NCI-H2029 (cell line): ENCODE results near the gene MED1.
A peak's percentile ranks its signal among the peaks of the same experiment; 100 is the strongest.
"Not testable (repeated sequence)": the region's sequence is repeated elsewhere in the genome, so short reads cannot be mapped to it uniquely, and the experiment has no call there.

Experiments
- DNase-seq: peaks from one replicate; lab custom pipeline; 2025; lab: John Stamatoyannopoulos, UW

Gene MED1

GRCh38 chr17:39410279-39410678 is 40.8 kb downstream of the MED1 start:
- DNase-seq, result no peak

DNA sequence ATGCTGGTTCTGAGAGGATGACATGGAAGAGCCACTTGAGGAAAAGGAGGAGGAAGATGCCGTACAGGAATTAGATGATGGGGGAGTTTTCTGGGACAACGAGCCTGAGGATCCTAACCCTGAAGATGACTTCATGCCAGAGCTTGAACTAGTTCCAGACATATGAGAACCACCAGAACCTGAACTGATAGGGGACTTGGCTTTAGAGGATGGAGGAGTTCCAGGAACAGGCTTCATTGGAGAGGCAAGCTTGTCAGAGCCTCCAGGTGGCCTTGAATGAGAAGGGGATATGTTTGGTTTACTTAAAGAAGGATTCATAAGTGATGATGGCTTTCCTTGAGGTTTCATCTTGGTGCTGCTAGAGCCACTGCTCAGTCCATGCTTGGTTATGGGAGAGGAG is 42.7 kb downstream of the MED1 start:
- no peak for DNase-seq

GRCh38 chr17:39406951-39407350 is 44.1 kb downstream of the MED1 start:
- DNase-seq, result no peak

GRCh38 chr17:39405436-39405835 is 45.6 kb downstream of the MED1 start:
- DNase-seq, result no peak

- DNase-seq, result no peak
Observed at GRCh38 chr17:39404542-39405378, 46.3 kb downstream of the MED1 start.

DNA sequence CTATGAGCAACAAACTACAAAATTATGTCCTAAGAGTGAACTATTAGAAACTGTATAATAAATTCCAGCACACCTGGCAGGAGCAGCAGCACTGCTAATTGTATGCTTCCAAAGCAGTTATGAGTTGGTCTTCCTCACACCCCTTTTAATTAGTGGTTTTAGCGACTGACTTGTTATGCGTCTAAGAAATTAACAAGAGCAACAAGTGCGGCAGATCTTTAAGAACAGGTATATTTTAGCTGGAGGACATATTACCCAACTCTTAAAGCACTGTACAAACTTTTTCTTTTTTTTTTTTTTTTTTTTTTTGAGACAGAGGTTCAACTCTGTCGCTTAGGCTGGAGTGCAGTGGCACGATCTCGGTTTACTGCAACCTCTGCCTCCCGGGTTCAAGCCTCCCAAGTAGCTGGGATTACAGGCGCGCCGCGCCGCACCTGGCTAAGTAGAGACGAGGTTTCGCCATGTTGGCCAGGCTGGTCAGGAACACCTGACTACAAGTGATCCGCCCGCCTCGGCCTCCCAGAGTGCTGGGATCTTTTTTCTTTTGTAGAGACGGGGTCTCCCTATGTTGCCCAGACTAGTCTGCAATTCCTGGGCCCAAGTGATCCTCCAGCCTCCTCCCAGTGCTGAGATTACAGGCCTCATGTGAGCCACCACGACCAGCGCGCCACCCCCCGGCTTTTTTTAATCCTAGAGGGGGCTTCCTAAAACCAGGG is 48.0 kb downstream of the MED1 start:
- DNase-seq, result no peak

DNA sequence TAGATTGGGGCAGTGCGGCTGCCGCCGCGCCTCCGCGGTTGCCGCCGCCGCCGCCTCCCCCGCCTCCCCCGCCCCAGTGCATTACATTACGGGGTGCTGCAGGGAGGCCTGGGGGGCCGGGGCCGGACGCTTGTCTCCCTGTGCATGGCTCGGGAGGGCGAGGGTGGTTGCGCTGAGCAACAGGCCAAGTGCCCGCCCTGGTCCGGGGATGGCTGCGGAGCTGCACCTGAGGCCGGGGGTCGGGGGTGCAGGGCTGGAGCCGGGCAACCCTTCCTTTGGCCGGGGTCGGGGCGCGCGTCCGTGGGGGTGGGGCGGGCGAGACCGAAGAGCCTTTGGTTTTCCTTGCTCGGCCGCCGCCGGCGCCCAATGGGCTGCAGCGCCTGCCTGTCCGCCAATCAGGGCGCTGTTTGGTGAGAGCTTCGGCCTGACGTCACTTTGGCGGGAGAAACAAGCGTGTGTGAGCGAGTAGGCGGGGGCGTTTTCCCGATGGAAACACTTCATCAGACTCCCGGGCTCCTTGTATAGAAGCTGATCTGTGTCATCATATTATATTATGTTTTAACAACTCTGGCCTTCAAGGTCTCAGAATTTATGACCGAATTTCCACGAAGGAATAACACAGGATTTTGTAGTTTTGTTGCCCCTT is 48.7 kb downstream of the MED1 start:
- DNase-seq, result peak; percentile 89

DNA sequence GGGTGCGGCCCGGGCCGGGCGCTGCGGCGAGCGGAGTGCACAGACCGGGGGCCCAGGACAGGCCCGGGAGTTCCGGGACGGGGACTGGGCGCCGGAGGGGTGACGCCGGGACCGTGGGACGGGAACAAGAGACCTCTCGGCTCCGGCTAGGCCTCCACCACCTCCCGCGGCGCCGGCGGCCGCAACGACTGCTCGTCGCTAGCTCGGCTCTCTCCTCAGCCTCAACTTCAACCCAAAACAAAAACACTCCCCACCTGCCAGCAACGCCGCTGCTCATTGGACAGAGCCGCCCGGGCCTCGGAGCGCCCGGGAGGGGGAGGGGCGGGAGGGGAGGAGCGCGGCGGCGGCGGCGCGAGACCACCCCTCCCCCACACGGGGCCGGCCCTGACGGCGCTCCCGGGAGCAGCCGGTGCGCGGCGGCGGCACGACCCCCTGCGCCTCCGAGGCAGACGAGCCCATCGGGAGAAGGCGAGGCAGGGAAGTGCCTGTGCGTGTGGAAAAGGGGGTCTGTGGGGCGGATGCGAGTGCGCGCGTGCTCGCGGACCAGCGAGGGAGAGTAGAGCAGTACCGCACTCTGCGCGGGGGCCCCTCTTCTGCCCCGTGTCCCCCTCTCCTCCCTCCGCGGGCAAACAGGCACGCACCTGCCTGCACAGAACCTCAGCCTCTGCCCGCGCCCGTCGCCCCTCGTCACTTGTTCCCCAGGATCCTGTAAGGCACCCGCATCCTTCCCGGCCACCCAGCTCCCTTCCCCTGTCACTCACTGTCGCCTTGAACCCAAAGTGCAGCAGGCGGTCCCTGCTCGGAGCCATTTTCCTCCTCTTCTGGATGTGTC is 49.4 kb downstream of the MED1 start, which contains the start of gene FBXL20:
FBXL20 (minus strand) TSS at position 215 of the 832 bp plus-strand sequence. CDS start 224 bp downstream, outside the sequence.
- peak; percentile 69 for DNase-seq

- no peak for DNase-seq
Observed at GRCh38 chr17:39400547-39401411, 50.3 kb downstream of the MED1 start.

DNA sequence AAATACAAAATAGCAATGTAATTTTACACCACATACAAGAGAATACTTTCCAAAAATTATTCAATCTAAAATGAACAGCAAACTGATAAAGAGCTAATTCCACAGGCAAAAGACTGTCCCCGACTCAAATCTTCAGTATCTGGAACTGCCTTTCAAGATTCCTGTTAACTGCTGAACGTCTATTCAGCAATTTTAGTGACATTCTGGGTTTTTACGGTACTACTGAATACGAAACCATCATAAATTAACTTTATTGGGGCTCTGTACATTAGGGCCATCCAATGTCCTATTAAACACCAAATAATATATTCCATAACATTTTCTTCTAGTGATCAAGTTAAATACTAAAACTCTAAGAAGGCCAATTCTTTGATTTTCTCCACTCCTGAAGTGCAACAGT is 51.3 kb downstream of the MED1 start:
- DNase-seq, result no peak

GRCh38 chr17:39393736-39394135 is 57.3 kb downstream of the MED1 start:
- no peak for DNase-seq

DNA sequence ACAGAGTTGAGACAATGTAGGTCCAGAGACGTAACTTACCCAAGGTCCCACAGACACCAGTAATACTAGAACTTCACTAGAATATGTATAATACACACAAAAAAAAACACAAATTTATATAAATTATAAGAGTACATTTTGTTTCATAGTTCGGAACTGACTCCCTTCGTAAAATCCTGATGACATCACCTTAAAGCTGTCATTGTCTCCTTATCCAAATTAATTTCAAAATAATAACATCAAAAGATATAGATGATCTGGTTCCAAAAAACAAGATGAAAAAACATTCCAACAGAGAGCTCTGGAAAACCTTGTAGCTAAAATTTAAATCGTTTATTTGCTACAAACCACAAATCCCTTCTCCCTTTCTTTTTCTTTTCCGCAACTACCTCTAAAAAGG is 59.6 kb downstream of the MED1 start:
- no peak for DNase-seq

GRCh38 chr17:39385040-39385439 is 66.0 kb downstream of the MED1 start:
- no peak for DNase-seq

DNA sequence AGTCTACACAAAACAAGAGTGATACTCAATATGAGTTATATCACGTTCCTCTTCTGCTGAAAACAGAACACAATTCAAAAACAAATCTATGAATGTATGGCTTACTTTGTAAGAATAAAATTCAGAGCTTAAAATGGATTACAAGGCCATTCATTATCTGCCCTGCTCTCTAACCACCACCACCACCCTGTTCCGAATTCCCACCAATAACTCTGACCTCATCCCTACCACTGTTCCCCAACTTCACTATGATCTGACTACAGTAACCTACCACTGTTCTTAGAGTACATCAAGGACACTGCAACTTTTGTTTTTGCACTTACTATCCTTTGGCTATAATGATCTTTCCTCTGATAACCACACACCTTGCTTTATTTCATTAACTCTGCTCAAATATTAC is 70.9 kb downstream of the MED1 start:
- no peak for DNase-seq

- DNase-seq, result no peak
Observed at GRCh38 chr17:39376434-39376833, 74.6 kb downstream of the MED1 start.

GRCh38 chr17:39367805-39368204 is 83.3 kb downstream of the MED1 start:
- DNase-seq, result not testable (repeated sequence)

- no peak for DNase-seq
Observed at GRCh38 chr17:39365872-39366271, 85.2 kb downstream of the MED1 start.

GRCh38 chr17:39365242-39365641 is 85.8 kb downstream of the MED1 start:
- no peak for DNase-seq

- DNase-seq, result no peak
Observed at GRCh38 chr17:39364236-39365025, 86.6 kb downstream of the MED1 start.

DNA sequence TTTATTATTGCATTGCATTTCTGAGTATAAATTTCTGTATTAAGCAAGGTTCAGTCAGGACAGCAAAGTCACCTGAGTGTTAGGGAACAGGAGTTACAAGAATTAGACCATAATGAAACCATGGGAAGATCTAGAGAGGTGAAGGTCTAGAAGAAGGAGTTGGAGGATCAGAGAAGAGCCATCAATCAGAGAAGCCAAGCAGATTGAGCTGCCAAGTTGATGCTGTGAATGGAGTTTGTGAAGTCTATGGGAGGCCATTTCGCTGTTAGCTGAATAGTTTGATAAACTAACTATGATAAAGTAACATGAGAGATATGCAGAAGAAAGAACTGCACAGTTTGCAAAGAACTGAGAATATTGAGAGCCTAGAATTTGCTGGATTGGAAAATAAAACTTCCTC is 90.0 kb downstream of the MED1 start:
- DNase-seq, result no peak
